Neural cell (in vitro differentiated cells): ENCODE measurements around the gene LCN10.

ENCODE experiments used
- EP300 ChIP-seq: fragments of 450-650 bp; conservative IDR thresholded peaks from 2 replicates; pipeline ENCODE4 v1.6.1; 2014; ENCODE audit warnings: antibody characterized with exemption, mild to moderate bottlenecking, moderate library complexity; ENCODE audit not compliant: poor library complexity, severe bottlenecking
- EZH2 ChIP-seq: fragments of 200-600, 300-800 bp; shearing (Covaris generic), sonication (generic); IDR thresholded peaks from 2 replicates; pipeline ENCODE4 v1.6.1; 2014; ENCODE audit warnings: antibody characterized with exemption, low read length, borderline replicate concordance, mild to moderate bottlenecking; ENCODE audit not compliant: insufficient read depth, poor library complexity, severe bottlenecking
- MXI1 ChIP-seq: fragments of 450-650 bp; conservative IDR thresholded peaks from 2 replicates; pipeline ENCODE4 v1.6.1; 2014; ENCODE audit warnings: antibody characterized with exemption, mild to moderate bottlenecking; ENCODE audit not compliant: poor library complexity, severe bottlenecking
- POLR2AphosphoS5 ChIP-seq: IDR thresholded peaks from 2 replicates; pipeline ENCODE4 v1.6.1; 2012
- RAD21 ChIP-seq: fragments of 450-650 bp; conservative IDR thresholded peaks from 2 replicates; pipeline ENCODE4 v1.6.1; 2014; ENCODE audit warnings: antibody characterized with exemption, mild to moderate bottlenecking, moderate library complexity
- SMC3 ChIP-seq: fragments of 450-650 bp; conservative IDR thresholded peaks from 2 replicates; pipeline ENCODE4 v1.6.1; 2014; ENCODE audit warnings: antibody characterized with exemption, mild to moderate bottlenecking, moderate library complexity; ENCODE audit not compliant: poor library complexity
- TF ChIP-seq, protein P1 (sequence below): fragments of 450-650 bp; IDR thresholded peaks from 2 replicates; pipeline ENCODE4 v1.5.1; 2014; ENCODE audit warnings: antibody characterized with exemption, mild to moderate bottlenecking, moderate library complexity; ENCODE audit not compliant: poor library complexity, severe bottlenecking
- TF ChIP-seq, protein P2 (sequence below): IDR thresholded peaks from 2 replicates; pipeline ENCODE4 v1.6.1; 2012; ENCODE audit warnings: borderline replicate concordance

DNA sequence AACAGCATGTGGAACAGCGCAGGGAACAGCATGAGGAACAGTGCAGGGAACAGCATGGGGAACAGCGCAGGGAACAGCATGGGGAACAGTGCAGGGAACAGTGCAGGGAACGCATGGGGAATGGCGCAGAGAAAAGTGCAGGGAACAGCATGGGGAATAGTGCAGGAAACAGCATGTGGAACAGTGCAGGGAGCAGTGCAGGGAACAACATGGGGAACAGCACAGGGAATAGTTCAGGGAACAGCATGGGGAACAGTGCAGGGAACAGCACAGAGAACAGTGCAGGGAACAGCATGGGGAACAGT is 13.3 kb upstream of the LCN10 start:
- TF ChIP-seq, protein P1, sequence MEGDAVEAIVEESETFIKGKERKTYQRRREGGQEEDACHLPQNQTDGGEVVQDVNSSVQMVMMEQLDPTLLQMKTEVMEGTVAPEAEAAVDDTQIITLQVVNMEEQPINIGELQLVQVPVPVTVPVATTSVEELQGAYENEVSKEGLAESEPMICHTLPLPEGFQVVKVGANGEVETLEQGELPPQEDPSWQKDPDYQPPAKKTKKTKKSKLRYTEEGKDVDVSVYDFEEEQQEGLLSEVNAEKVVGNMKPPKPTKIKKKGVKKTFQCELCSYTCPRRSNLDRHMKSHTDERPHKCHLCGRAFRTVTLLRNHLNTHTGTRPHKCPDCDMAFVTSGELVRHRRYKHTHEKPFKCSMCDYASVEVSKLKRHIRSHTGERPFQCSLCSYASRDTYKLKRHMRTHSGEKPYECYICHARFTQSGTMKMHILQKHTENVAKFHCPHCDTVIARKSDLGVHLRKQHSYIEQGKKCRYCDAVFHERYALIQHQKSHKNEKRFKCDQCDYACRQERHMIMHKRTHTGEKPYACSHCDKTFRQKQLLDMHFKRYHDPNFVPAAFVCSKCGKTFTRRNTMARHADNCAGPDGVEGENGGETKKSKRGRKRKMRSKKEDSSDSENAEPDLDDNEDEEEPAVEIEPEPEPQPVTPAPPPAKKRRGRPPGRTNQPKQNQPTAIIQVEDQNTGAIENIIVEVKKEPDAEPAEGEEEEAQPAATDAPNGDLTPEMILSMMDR = no peak
- TF ChIP-seq EZH2 (no peak), RAD21 (no peak), EP300 (no peak), POLR2AphosphoS5 (no peak), MXI1 (no peak), SMC3 (no peak)
- TF ChIP-seq, protein P2, sequence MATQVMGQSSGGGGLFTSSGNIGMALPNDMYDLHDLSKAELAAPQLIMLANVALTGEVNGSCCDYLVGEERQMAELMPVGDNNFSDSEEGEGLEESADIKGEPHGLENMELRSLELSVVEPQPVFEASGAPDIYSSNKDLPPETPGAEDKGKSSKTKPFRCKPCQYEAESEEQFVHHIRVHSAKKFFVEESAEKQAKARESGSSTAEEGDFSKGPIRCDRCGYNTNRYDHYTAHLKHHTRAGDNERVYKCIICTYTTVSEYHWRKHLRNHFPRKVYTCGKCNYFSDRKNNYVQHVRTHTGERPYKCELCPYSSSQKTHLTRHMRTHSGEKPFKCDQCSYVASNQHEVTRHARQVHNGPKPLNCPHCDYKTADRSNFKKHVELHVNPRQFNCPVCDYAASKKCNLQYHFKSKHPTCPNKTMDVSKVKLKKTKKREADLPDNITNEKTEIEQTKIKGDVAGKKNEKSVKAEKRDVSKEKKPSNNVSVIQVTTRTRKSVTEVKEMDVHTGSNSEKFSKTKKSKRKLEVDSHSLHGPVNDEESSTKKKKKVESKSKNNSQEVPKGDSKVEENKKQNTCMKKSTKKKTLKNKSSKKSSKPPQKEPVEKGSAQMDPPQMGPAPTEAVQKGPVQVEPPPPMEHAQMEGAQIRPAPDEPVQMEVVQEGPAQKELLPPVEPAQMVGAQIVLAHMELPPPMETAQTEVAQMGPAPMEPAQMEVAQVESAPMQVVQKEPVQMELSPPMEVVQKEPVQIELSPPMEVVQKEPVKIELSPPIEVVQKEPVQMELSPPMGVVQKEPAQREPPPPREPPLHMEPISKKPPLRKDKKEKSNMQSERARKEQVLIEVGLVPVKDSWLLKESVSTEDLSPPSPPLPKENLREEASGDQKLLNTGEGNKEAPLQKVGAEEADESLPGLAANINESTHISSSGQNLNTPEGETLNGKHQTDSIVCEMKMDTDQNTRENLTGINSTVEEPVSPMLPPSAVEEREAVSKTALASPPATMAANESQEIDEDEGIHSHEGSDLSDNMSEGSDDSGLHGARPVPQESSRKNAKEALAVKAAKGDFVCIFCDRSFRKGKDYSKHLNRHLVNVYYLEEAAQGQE = no peak
